ENCODE measurements around the gene THSD7B. TPM values are rescaled to one million over a fixed set of nuclear protein-coding genes. Genes with fewer than 3 reads are reported as not detected.

Gene THSD7B
- total and polyA plus RNA-seq, 2 of the 8 experiments (the other 6 are each of a cell fraction or from before 2014, with no cell fraction given) = 0.60 to 2.9 TPM

DNA sequence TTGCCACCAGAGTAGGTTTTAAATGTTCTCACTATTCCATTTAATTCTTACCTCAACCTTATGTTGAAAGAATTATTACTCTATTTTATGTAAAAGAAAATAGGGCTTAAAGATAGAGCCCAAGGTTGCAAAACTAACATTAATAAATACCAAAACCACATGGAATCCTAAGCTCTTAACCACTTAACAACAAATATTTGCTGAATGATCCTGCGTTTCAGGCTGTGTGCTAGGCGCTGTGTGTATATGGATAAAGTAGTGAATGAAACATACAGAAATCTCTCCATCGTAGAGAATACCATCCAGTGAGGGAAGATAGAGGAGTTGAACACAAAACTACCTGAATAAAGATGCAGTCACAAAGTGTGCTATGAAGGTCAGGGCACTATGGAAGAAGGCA lies 485.1 kb downstream of the THSD7B start:
- H3K9ac ChIP-seq (replicated peaks in 1 of 4; ENCODE audit: extremely low read depth in 1 of 4, low read depth in 3 of 4, low read length in 3 of 4) = no peak overlapping the region
- H2BK20ac ChIP-seq (ENCODE audit: low read length) = no peak overlapping the region
- H2BK120ac ChIP-seq (replicated peaks; ENCODE audit: low read depth, low read length) = no peak overlapping the region
- H3K79me1 ChIP-seq (ENCODE audit: low read depth, low read length) = no peaks in the 10 kb centered on the region
- no peak overlapping the region for H3K4me2 ChIP-seq (ENCODE audit: insufficient read depth in 1 of 2, low read depth in 2 of 2, low read length in 2 of 2)
- no peaks in the 10 kb centered on the region for H4K20me1 ChIP-seq (replicated peaks in 1 of 2; ENCODE audit: control insufficient read depth in 1 of 2, insufficient read depth in 2 of 2, low read length in 2 of 2)
- TF ChIP-seq KDM4A (IDR thresholded peaks at IDR 0.05; ENCODE audit: low read depth, low read length, severe bottlenecking) (no peak), PHF8 (conservative IDR thresholded peaks at IDR 0.05; ENCODE audit: low read depth, low read length) (no peak)
- no peak overlapping the region for H2BK5ac ChIP-seq (ENCODE audit: low read depth, low read length)
- peaks cover 0 to 2% (median 0%) of the 10 kb centered on the region in 4 experiments; a peak in 1 of 7 replicates for H3K4me1 ChIP-seq (replicated peaks in 1 of 4; ENCODE audit: control insufficient read depth in 3 of 4, insufficient read depth in 4 of 4, low read length in 3 of 4)
- no peak overlapping the region for H3K4me3 ChIP-seq (ENCODE audit: extremely low read depth in 1 of 4, insufficient read depth in 2 of 4, low read depth in 3 of 4, low read length in 4 of 4)
- no peak overlapping the region for H3K18ac ChIP-seq (ENCODE audit: extremely low read depth, low read length)
- H2BK12ac ChIP-seq (ENCODE audit: low read depth, low read length) = no peak overlapping the region
- ChIA-PET POLR2A (ENCODE audit: partially characterized antibody) (interaction anchor here (1.1 kb wide), 1 partner anchor 9 kb away, joined by 4 read pairs; no protein-coding TSS in a partner anchor), CTCF (ENCODE audit: partially characterized antibody) (interaction anchor here (1.0 to 1.7 kb wide), 2 partner anchors 12 to 23 kb away, joined by 3 to 6 read pairs; no protein-coding TSS in a partner anchor)
- H4K91ac ChIP-seq (replicated peaks; ENCODE audit: insufficient read length, low read length) = no peak overlapping the region
- H3K14ac ChIP-seq (ENCODE audit: insufficient read length) = no peak overlapping the region
- H3K79me2 ChIP-seq (ENCODE audit: control insufficient read depth in 1 of 2, insufficient read depth in 2 of 2, low read length in 2 of 2) = no peaks in the 10 kb centered on the region
- H3K27me3 ChIP-seq (replicated peaks in 1 of 4; ENCODE audit: control insufficient read depth in 3 of 4, extremely low read depth in 1 of 4, insufficient read depth in 3 of 4, low read length in 3 of 4) = no peaks in the 10 kb centered on the region
- H3K56ac ChIP-seq (replicated peaks; ENCODE audit: insufficient read length, low read depth, low read length) = no peak overlapping the region
- H3K23ac ChIP-seq (ENCODE audit: insufficient read length) = no peak overlapping the region
- no peak overlapping the region for H4K5ac ChIP-seq (ENCODE audit: insufficient read length, low read depth, low read length)
- FAIRE-seq (no peak), DNase-seq (ENCODE audit: low read depth in 1 of 2, low spot score in 2 of 2) (no peak)
- 95% methylated on average over 3 of the region's 3 CpGs; no CpG with 5 or more reads in 1 of the 2 experiments for WGBS, 2 experiments (ENCODE audit: extremely low coverage in 1 of 2, insufficient coverage in 1 of 2, insufficient read length in 1 of 2, insufficient replicate concordance in 2 of 2, low coverage in 1 of 2, low lambda C conversion rate in 2 of 2, missing lambda C conversion rate in 1 of 2)
- no peak overlapping the region for H4K8ac ChIP-seq (ENCODE audit: extremely low read depth, insufficient read depth, low read length)
- H3K36me3 ChIP-seq (ENCODE audit: control insufficient read depth in 2 of 4, insufficient read depth in 4 of 4, low read length in 3 of 4) = no peaks in the 10 kb centered on the region
- H3K9me3 ChIP-seq (ENCODE audit: insufficient read depth in 2 of 2, low read depth in 1 of 2, low read length in 1 of 2) = no peaks in the 10 kb centered on the region
- H2AFZ ChIP-seq (ENCODE audit: low read length) = no peak overlapping the region
- no peaks in the 10 kb centered on the region for H3K23me2 ChIP-seq (ENCODE audit: low read depth, low read length)
- H3K27ac ChIP-seq (ENCODE audit: low read depth, low read length) = no peak overlapping the region
- H3K4ac ChIP-seq (replicated peaks; ENCODE audit: insufficient read length, low read depth, low read length) = no peak overlapping the region
- H2AK5ac ChIP-seq (ENCODE audit: low read depth, low read length) = no peak overlapping the region
- no peak overlapping the region for H2BK15ac ChIP-seq (ENCODE audit: low read length)
